Activated CD4-positive, alpha-beta memory T cell treated with anti-CD3 and anti-CD28 coated beads for 36 hours (primary cell): ENCODE measurements around the gene LMTK2. TPM values are rescaled to one million over a fixed set of nuclear protein-coding genes. Genes with fewer than 3 reads are reported as not detected.

Experiments used
- CTCF ChIA-PET: fragments of 350-600 bp; sonication (Branson Sonifier 250); formaldehyde crosslinking; loops from one replicate; lab custom pipeline; 2021; ENCODE audit warnings: antibody characterized with exemption, inconsistent platforms; lab: Charles Lee
- POLR2A ChIA-PET: fragments of 350-600 bp; sonication (Branson Sonifier 250); formaldehyde crosslinking; loops from one replicate; lab custom pipeline; 2021; ENCODE audit warnings: antibody characterized with exemption; lab: Charles Lee
- DNase-seq: peaks from one replicate; pipeline ENCODE4 v3.0.0-alpha.2; 2020
- H3K27ac Mint-ChIP-seq: one replicate; pipeline ENCODE4 v1.8.0; 2021; ENCODE audit warnings: mixed read lengths
- H3K27me3 Mint-ChIP-seq: one replicate; pipeline ENCODE4 v1.8.0; 2021; ENCODE audit warnings: mixed read lengths
- H3K36me3 Mint-ChIP-seq: one replicate; pipeline ENCODE4 v1.8.0; 2021; ENCODE audit warnings: mixed read lengths
- H3K4me1 Mint-ChIP-seq: one replicate; pipeline ENCODE4 v1.8.0; 2021; ENCODE audit warnings: low read depth, mixed read lengths
- H3K4me3 Mint-ChIP-seq: one replicate; pipeline ENCODE4 v1.8.0; 2021; ENCODE audit warnings: mild to moderate bottlenecking, mixed read lengths
- H3K9me3 Mint-ChIP-seq: one replicate; pipeline ENCODE4 v1.8.0; 2021; ENCODE audit warnings: mixed read lengths
- intact Hi-C: fragments of 100-400 bp; cut with micrococcal nuclease; formaldehyde crosslinking; loops from one replicate; pipeline ENCODE4 v1.15.1; 2023
- total RNA-seq, 2 experiments: library from RNA; stranded (reverse); gene quantifications; one replicate each; pipeline ENCODE4 v1.2.3, GENCODE V29; 2021

The LMTK2 gene
- total RNA-seq, 2 experiments from 2014 or later, result 10.6 to 10.8 TPM

DNA sequence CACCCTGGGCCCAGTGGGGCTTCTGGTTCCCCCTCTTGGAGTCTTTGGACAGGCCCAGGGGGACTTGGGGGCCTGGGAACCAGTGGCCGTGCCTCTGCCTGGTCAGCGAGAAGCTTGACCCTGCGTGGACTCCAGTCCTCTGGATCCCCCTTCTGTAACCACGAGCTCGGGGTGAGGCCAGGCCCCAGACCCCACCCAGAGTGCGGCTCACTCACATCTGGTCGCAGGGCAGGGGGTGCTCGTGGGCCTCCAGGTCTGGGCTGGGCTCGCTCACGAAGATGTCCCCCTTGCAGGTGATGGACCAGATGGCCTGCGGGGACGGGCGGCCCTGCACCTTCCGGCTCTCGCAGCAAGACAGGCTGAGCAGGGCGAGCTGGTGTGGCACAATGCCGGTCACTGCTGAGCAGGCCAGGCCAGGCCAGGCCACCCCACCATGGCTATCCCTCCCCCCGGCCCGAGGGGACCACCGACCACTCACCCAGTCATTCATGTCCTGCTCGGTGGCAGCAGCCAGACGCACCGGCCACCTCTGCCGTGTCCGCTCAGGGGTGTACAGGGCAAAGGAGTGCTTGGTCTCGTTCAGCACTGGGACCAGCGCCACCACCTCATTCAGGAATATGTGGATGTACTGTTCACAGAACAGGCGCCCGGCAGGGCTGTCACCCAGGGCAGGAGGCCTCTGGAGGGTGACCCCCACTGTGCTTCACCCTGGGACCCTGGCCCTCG is 124.2 kb downstream of the LMTK2 start:
- ChIA-PET CTCF (no interaction called here), POLR2A (no interaction called here)
- H3K4me3 Mint-ChIP-seq, result no peak overlapping the region
- no peaks in the 10 kb centered on the region for H3K27me3 Mint-ChIP-seq
- H3K4me1 Mint-ChIP-seq, result no peaks in the 10 kb centered on the region
- peaks cover 14% of the 10 kb centered on the region for H3K36me3 Mint-ChIP-seq
- no peak for DNase-seq
- no peak overlapping the region for H3K27ac Mint-ChIP-seq
- intact Hi-C loops, result no loop called here
- no peaks in the 10 kb centered on the region for H3K9me3 Mint-ChIP-seq

DNA sequence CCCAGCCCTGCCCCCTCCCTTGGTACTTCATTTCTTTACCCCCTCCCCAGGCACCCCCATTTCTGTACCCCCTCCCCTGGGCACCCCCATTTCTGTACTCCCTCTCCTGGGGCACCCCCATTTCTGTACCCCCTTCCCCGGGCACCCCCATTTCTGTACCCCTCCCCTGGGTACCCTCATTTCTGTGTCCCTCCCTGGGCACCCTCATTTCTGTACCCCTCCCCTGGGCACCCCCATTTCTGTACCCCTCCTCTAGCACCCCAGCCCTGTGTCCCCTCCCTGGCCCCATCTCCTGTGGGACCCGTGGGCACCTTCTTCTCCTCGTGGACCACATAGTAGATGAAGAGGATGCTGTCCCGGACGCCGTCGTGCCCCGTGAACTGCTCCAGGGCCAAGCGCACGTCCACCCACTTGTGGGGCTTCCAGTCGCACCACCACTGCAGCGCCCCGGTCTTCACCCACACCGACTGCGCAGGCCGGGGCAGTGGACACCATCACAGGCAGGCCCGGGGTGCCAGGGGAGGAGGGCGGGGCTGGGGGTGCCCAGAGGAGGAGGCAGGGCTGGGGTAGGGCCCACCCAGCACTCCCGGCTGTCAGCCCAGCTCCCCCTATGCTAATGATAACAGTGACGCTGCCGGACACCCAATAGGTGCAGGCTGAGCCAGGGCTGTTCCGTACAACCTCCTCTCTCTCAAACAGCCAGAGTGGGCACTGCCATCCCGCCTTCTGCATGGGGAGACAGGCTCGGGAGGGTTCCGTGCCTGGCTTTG is 125.0 kb downstream of the LMTK2 start:
- H3K4me1 Mint-ChIP-seq, result no peaks in the 10 kb centered on the region
- no peak overlapping the region for H3K27ac Mint-ChIP-seq
- H3K36me3 Mint-ChIP-seq, result peaks cover 11% of the 10 kb centered on the region
- ChIA-PET CTCF (no interaction called here), POLR2A (no interaction called here)
- no peaks in the 10 kb centered on the region for H3K9me3 Mint-ChIP-seq
- no peak for DNase-seq
- no peaks in the 10 kb centered on the region for H3K27me3 Mint-ChIP-seq
- no peak overlapping the region for H3K4me3 Mint-ChIP-seq
- intact Hi-C loops, result no loop called here

DNA sequence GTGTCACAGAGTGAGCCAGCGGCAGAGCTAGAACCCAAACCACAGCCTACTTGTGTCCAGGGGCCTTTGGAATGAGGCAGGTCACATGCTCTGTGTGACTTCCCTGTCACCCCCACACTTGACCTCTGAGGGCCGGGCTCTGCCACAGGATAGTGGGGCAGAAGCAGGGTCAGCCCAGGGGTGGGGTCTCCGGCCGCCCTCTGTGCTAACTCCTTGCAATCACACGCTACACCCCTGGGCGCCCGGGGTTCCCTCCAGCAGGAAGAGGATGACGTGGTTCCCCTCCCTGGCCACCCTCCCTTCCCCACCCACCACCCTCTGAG is 125.6 kb downstream of the LMTK2 start:
- Mint-ChIP-seq H3K36me3 (peaks cover 11% of the 10 kb centered on the region), H3K4me3 (no peak overlapping the region), H3K27me3 (no peaks in the 10 kb centered on the region), H3K4me1 (no peaks in the 10 kb centered on the region), H3K9me3 (no peaks in the 10 kb centered on the region), H3K27ac (no peak overlapping the region)
- DNase-seq, result no peak
- intact Hi-C loops, result no loop called here
- ChIA-PET POLR2A (no interaction called here), CTCF (interaction anchor here (0.6 kb wide), 1 partner anchor 79 kb away, joined by 3 read pairs; no protein-coding TSS in a partner anchor)

DNA sequence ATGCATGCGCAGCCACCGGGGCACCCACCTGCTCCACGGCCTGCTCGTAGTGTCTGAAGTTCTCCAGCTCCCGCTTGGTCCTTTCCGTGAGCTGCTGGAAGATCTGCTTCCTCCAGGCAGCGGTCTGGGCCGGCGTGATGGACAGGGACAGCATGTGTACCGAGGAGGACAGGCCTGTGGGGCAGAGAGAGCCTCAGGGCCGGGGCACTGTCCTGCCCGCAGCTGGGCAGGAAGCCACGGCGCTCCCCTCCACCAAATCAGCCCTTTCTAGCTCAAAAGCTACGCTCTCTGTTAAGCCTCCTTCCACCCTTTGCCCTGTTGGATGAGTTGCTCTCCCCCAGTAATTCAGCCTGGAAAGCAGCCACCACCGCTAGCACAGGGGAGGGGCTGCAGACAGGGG is 126.1 kb downstream of the LMTK2 start:
- POLR2A ChIA-PET, result no interaction called here
- Mint-ChIP-seq H3K27me3 (no peaks in the 10 kb centered on the region), H3K9me3 (no peaks in the 10 kb centered on the region), H3K27ac (no peak overlapping the region), H3K4me1 (no peaks in the 10 kb centered on the region), H3K36me3 (peaks cover 10% of the 10 kb centered on the region), H3K4me3 (no peak overlapping the region)
- intact Hi-C loops, result no loop called here
- no peak for DNase-seq
- CTCF ChIA-PET, result interaction anchor here (0.6 kb wide), 1 partner anchor 79 kb away, joined by 3 read pairs; no protein-coding TSS in a partner anchor

DNA sequence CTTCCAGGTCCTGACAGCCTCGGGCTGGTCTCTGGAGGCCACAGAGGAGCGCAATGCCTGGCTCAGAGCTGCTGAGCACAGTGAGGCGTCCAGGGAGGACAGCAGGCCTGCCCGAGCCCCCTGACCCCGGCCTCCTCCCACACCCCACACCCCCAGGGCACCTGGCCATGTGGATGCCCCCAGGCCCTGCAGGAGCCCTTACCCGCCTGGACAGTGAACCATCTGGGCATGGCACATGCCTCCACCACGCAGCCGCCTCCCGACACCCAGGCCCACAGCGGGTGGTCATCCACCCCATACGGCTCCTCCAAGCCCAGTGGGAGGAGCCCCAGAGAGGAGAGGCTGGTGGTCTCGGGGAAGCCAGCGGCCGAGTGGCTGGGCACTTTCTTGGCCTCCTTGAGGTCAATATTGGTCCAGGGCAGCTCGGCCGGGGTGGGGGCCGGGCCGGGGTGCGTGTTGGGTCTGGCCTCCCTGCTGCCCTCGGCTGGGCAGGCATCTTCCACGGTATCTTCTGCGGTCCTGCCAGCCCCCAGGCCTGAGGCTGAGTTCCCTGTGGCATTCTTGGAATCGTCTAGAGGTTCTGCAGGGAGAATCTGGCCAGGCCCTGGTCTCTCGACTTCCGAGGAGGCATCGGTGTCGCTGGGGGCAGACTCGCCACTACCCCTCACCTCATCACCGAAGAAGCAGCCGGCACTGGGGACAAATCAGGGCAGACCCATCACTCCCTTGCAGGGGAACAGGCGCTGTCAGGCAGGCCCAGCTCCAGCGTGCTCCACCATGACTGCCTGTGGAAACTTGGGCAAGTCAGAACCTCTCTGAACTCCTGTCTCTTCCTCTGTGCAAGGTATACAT is 126.8 kb downstream of the LMTK2 start:
- Mint-ChIP-seq H3K27me3 (no peaks in the 10 kb centered on the region), H3K27ac (no peak overlapping the region)
- intact Hi-C loops, result no loop called here

DNA sequence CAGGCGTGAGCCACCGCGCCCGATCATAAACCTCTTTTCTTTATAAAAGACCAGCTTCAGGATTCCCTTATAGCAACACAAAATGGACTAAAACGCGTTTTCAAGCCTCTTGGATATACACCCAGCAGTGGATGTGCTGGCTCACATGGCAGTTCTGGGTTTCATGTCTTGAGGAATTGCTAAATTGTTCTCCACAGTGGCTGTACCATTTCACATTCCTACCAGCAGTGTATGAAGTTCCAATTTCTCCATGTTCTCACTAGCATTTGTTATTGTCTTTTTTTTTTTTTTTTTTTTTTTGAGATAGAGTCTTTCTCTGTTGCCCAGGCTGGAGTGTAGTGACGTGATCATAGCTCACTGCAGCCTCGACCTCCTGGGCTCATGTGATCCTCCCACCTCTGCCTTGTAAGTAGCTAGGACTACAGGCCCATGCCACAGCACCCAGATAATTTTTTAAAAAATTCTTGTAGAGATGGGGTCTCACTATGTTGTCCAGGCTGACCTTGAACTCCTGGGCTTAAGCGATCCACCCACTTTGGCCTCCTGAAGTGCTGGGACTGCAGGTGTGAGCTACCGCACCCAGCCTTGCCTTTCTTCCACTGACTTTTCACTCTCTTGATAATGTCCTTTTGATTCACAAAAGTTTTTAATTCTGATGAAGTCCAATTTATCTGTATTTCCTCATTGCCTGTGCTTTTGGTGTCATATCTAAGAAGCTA is 127.9 kb downstream of the LMTK2 start:
- intact Hi-C loops, result no loop called here
- CTCF ChIA-PET, result no interaction called here
- Mint-ChIP-seq H3K4me3 (no peak overlapping the region), H3K27ac (no peak overlapping the region), H3K9me3 (no peaks in the 10 kb centered on the region), H3K36me3 (peaks cover 11% of the 10 kb centered on the region), H3K27me3 (no peaks in the 10 kb centered on the region), H3K4me1 (no peaks in the 10 kb centered on the region)
- POLR2A ChIA-PET, result no interaction called here
- DNase-seq, result no peak

More for the DNA sequence above, 126.8 kb downstream of the LMTK2 start:
- H3K4me3 Mint-ChIP-seq, result no peak overlapping the region
- DNase-seq, result no peak
- CTCF ChIA-PET, result no interaction called here
- H3K36me3 Mint-ChIP-seq, result peaks cover 6% of the 10 kb centered on the region
- no peaks in the 10 kb centered on the region for H3K9me3 Mint-ChIP-seq
- H3K4me1 Mint-ChIP-seq, result no peaks in the 10 kb centered on the region
- POLR2A ChIA-PET, result no interaction called here

DNA sequence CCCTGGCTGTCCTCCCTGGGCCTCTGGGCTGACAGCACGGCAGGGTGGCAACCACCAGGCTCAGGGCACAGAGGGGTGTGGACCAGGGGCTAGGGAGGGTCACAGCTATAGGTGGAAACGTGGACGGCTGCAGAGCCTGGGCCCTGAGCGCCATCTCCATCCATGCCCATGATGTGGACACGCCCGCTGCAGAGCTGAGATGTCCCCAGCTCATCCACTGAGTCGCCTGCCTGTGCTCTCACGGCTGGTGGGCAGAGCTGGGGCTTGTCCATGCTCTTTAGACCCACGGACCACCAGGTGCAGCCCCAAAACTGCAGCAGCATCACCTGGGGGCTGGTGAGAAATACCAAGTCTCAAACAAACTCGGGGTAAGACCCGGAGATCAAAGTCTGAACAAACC is 129.2 kb downstream of the LMTK2 start:
- no peaks in the 10 kb centered on the region for H3K9me3 Mint-ChIP-seq
- no peak overlapping the region for H3K4me3 Mint-ChIP-seq
- no peaks in the 10 kb centered on the region for H3K4me1 Mint-ChIP-seq
- no peak for DNase-seq
- POLR2A ChIA-PET, result no interaction called here
- H3K36me3 Mint-ChIP-seq, result peaks cover 18% of the 10 kb centered on the region
- no peak overlapping the region for H3K27ac Mint-ChIP-seq
- no peaks in the 10 kb centered on the region for H3K27me3 Mint-ChIP-seq
- CTCF ChIA-PET, result no interaction called here
- intact Hi-C loops, result no loop called here

DNA sequence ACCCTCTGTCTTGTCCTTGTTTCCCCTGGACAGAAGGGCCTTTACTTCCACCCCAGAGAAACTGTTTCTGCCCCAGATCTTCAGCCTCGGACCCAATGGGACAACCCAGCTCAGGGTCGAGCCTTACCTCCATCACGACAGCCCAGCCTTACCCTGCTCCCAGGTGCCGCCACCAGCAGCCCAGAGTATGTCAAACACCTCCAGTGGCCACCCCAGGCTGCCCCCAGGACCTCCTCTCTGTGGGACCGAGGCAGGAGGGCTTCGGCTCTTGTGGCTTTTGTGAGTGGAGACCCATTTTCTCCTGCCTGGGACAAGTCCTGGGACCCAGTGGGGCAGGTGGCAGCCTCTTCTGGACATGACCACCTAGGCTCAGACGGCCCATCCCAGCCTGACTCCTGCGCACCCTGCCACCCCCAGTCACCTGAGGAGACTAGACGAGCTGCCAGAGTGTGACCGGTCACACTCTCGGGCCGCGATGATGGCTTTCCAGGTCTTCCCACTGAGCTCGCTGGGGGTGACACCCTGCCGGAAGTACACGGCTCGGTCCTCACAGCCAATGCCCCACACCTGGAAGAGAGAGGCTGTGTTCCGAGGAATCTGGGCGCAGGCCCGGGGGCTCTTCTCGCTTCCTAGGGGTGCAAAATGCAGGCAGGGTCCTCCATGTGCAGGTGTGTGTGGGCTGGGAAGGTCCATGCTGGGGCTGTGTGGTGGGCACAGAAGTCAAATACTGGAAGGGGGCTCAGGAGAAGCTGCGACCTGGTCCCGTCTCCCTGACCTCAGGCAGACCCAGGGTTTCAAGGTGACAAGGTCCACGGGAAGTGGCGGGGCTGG is 129.9 kb downstream of the LMTK2 start:
- Mint-ChIP-seq H3K27ac (no peak overlapping the region), H3K4me1 (no peaks in the 10 kb centered on the region), H3K27me3 (no peaks in the 10 kb centered on the region), H3K9me3 (no peaks in the 10 kb centered on the region), H3K4me3 (no peak overlapping the region), H3K36me3 (peaks cover 24% of the 10 kb centered on the region)
- POLR2A ChIA-PET, result no interaction called here
- intact Hi-C loops, result no loop called here
- DNase-seq, result no peak
- CTCF ChIA-PET, result interaction anchor here (0.6 kb wide), 1 partner anchor 148 kb away, joined by 4 read pairs; no protein-coding TSS in a partner anchor

DNA sequence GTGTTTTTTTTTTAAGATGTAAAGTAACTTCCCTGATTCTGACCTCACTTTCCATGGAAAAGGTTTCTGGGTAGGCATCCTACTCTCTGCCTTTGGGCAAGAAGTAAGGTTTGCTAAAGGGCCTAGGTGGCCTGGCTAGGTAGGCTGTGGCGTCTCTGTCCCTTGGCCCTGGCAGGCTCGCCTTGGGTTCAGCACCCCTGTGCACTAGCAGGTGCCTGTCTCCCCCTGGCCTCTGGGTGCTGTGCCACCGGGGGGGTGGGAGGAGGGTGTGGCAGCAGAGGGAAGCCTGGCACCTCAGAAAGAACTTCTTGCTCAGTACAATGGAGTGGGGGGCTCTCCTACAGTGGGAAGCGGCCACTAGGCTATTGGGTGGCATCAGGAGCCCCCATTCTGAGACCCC is 131.4 kb downstream of the LMTK2 start:
- peaks cover 24% of the 10 kb centered on the region for H3K36me3 Mint-ChIP-seq
- ChIA-PET POLR2A (no interaction called here), CTCF (no interaction called here)
- H3K4me1 Mint-ChIP-seq, result no peaks in the 10 kb centered on the region
- no peaks in the 10 kb centered on the region for H3K9me3 Mint-ChIP-seq
- no peak overlapping the region for H3K27ac Mint-ChIP-seq
- DNase-seq, result no peak
- intact Hi-C loops, result no loop called here
- no peaks in the 10 kb centered on the region for H3K27me3 Mint-ChIP-seq
- H3K4me3 Mint-ChIP-seq, result no peak overlapping the region

DNA sequence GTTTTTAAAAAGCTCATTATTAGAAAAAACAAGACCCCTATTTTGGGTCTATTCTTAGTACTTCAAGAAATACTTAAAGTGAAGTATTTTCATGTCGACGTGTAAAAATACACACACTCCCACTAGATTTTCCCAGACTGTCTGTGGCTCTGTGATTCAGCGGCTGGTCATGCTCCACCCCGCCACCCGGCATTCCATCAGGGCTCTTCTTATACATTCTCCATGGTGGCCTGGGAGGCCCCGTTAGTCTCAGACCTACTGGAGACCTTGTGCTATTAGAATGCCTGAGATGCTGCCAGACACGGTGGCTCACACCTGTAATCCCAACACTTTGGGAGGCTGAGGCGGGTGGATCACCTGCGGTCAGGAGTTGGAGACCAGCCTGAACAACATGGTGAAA is 132.3 kb downstream of the LMTK2 start:
- Mint-ChIP-seq H3K4me3 (no peak overlapping the region), H3K27me3 (no peaks in the 10 kb centered on the region), H3K36me3 (peaks cover 24% of the 10 kb centered on the region), H3K4me1 (no peaks in the 10 kb centered on the region), H3K9me3 (no peaks in the 10 kb centered on the region), H3K27ac (no peak overlapping the region)
- ChIA-PET POLR2A (no interaction called here), CTCF (interaction anchor here (0.6 kb wide), 1 partner anchor 218 kb away, joined by 3 read pairs; no protein-coding TSS in a partner anchor)
- DNase-seq, result no peak
- intact Hi-C loops, result no loop called here
